Adrenal gland (tissue), 5 donors: Measurements from ENCODE around the gene P2RX2.

Experiments used
- CTCF ChIP-seq, 6 experiments: fragments of 450-650 bp in 4 of 6; fragments of 200-600 bp in 2 of 6; sonication (generic) in 1 of 6; IDR thresholded peaks; 1 replicate in 5 of 6; 2 replicates in 1 of 6; pipeline versions ENCODE4 v1.5.1 to v1.8.0; 2016 to 2021; ENCODE audit warnings: antibody characterized with exemption in 6 of 6, mild to moderate bottlenecking in 2 of 6, moderate library complexity in 1 of 6
- POLR2A ChIP-seq, 2 donors: fragments of 450-650 bp; IDR thresholded peaks; one replicate each; pipeline ENCODE4 v1.6.1; 2017; ENCODE audit warnings: antibody characterized with exemption in 2 of 2, mild to moderate bottlenecking in 2 of 2, moderate library complexity in 1 of 2
- donor health status: DM: no; HTN: no; CAD: no.

- TF ChIP-seq CTCF (IDR thresholded peaks at IDR 0.05) (no peak), POLR2A (IDR thresholded peaks at IDR 0.05) (no peak)
Measured at GRCh38 chr12:132660052-132660451, 41.5 kb downstream of the P2RX2 start.
